Measurements from ENCODE around the gene NOTCH3.

Gene NOTCH3

GRCh38 chr19:15122331-15123030 lies 78.3 kb downstream of the NOTCH3 start:
- DNase-seq, result no peak

DNA sequence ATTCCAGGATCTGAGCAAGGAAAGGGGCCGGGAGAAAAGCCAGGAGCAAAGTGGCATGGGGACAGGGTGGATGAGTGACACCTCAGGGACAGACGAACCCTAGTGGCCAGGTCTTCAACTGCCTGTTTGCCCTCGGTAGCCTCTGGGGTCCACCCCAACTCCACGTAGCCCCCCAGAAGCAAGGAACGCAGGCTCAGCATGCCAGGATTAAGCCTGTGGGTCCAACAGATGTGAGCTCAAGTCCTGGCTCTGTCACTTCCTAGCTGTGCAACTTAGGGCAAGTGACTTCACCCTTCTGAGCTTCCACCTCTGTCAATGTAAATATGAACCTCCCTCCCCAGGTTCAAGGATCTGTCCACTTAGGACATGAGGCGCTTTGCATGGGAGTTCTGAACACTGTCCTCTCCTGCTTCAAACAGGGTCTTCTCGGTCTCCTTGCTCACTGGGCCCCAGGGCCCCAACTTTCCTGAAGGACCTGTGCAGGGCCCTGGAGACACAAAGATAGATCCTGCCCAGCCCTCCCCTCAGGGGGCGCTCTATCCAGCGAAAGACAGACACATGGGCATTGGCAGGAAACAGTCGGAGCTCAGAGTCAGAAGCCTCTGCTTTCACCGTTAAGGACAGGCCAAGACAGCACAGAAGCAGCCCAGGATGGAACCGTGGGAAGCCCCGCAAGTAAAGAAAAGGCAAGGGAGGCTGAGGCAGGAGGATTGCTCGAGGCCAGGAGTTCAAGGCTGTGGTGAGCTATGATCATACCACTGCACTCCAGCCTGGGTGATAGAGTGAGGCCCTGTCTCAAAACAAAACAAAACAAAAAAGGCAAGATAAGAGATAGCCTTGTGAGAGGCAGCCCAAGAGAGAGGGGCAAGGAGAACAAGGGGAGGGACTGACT lies 80.4 kb downstream of the NOTCH3 start:
- no peak for DNase-seq

- DNase-seq, result no peak
These were observed 81.9 kb downstream of the NOTCH3 start for GRCh38 chr19:15118789-15119494.

GRCh38 chr19:15118248-15118647 lies 82.5 kb downstream of the NOTCH3 start:
- no peak for DNase-seq

- no peak for DNase-seq
These were observed 83.9 kb downstream of the NOTCH3 start for GRCh38 chr19:15116856-15117255.

DNA sequence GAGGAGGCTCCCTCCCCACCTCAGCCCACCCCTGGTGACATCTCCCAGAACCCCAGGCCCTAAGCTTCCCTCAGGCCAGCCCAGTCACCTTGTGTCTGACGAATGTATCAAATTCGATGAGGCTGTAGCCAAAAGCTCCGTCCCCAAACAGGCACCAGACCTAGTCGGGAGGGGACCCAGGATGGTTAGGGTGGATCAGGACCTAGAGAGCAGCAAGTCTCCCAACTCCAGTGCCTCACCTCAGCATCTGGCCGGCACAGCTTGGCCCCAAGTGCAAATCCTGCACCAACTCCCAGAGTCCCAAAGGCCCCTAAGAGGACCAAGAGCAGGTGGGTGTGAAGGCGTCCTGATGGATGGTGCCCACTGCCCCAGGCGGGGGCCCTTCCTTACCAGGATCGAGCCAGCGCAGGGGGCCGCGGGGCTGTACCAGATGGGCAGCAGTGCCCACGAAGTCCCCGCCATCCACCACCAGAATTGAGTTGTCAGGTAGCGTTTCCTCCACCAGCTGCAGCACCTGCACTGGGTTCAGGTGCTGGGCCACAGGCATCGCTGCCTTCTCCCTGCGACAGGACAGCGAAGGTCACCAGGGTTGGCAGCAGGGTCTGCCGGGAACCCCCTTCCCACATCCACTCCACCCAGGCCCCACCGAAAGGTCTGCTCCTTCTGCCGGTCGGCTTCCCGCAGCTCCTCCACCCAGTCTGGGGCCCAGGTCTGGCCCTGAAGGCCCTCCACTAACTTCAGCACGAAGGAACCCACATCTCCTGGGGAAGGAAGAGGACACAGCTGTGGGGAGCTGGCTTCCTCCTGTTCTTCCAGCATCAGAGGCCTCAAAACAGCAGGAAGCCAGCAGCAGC lies 84.8 kb downstream of the NOTCH3 start:
- no peak for DNase-seq

DNA sequence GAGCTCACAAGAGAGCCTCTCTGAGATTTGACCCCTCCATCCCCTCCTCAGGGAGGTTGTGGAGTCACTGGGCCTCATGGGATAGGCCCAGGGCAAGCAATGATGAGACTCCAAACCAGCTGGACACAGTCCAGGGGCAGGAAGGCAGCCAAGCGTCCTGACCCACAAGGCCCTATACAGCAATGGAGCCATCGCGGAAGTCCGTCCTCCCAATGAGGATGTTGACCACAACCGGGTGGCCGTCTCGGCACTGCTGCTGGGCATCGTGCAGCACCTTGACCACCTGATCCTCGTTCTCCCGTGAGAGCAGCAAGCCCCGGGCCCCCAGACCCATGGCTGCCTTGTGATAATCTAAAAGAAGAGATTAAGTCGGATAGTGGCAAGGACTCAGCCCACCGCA lies 85.7 kb downstream of the NOTCH3 start:
- DNase-seq, result no peak

- DNase-seq, result no peak
These were observed 86.6 kb downstream of the NOTCH3 start for GRCh38 chr19:15114153-15114540.

DNA sequence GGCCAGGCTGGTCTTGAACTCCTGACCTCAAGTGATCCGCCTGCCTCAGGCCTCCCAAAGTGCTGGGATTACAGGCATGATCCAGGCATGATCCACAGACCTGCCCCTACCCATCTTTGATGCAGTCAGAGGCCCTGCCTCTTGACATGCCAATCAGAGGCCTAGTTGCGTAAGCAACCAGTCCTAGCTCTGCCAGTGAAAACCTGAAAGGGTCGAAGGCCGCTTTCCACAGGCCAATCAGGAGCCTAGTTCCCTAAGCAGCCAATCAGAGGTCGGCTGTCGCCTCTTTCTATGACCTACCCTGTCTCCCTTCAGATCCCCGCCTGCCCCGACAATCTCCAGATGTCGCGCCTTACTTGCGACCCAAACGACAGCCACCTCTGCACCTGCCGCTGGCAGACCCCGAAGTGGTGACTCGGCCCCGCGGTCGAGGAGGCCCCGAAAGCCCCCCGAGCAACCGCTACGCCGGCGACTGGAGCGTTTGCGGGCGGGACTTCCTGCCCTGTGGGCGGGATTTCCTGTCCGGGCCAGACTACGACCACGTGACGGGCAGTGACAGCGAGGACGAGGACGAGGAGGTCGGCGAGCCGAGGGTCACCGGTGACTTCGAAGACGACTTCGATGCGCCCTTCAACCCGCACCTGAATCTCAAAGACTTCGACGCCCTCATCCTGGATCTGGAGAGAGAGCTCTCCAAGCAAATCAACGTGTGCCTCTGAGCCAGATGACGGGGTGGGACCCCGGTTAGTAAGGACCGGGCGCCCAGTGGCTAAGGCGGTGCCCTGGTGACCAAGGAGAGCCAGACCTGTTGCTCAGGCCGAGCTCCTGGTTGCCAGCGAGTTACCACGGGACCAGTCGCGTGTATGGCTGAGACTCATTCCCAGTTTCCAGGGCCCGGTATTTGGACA lies 87.3 kb downstream of the NOTCH3 start:
- no peak for DNase-seq

DNA sequence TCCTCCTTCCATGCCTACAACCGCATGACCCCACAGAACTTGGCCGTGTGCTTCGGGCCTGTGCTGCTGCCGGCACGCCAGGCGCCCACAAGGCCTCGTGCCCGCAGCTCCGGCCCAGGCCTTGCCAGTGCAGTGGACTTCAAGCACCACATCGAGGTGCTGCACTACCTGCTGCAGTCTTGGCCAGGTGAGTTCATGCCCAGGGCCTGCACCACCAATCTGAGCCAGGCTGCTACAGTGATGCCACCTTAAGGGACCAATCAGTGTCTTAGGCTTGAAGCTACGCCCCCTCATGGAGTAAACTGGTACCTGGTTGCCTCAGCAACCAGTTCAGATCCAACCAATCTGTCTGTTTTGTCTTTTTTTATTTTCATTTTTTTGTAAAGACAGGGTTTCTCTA lies 88.4 kb downstream of the NOTCH3 start:
- DNase-seq, result no peak

GRCh38 chr19:15111758-15112157 lies 89.0 kb downstream of the NOTCH3 start:
- no peak for DNase-seq

GRCh38 chr19:15110418-15110815 lies 90.4 kb downstream of the NOTCH3 start:
- DNase-seq, result no peak

DNA sequence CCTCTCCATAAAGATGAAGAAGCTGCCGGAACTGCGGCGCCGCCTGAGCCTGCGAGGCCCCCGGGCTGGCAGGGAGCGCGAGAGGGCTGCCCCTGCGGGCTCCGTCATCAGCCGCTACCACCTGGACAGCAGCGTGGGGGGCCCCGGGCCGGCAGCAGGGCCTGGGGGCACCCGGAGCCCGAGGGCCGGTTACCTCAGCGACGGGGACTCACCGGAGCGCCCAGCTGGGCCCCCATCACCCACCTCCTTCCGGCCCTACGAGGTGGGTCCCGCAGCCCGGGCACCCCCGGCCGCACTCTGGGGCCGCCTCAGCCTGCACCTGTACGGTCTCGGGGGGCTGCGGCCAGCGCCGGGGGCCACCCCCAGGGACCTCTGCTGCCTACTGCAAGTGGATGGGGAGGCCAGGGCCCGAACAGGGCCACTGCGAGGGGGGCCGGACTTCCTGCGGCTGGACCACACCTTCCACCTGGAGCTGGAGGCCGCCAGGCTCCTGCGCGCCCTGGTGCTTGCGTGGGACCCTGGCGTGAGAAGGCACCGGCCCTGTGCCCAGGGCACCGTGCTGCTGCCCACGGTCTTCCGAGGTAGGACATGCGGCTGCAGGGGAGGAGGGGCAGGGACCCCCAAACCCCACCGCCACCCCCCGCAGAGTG lies 90.9 kb downstream of the NOTCH3 start:
- no peak for DNase-seq

Measured in DMS153 (cell line).